Chondrocyte (in vitro differentiated cells): ENCODE results near the gene RASL10A. TPM values are rescaled to one million over a fixed set of nuclear protein-coding genes. Genes with fewer than 3 reads are reported as not detected.
"Not testable (repeated sequence)": the region's sequence is repeated elsewhere in the genome, so short reads cannot be mapped to it uniquely, and the experiment has no call there.

Experiments
- DNase-seq: peaks from one replicate; pipeline ENCODE4 v3.0.0; 2021; ENCODE audit warnings: mixed read lengths, low spot score
- H3K27ac Mint-ChIP-seq: one replicate; pipeline ENCODE4 v1.8.0; 2021; ENCODE audit warnings: mild to moderate bottlenecking, moderate library complexity, mixed read lengths; ENCODE audit not compliant: unreplicated experiment
- H3K27me3 Mint-ChIP-seq: 2 replicates; pipeline ENCODE4 v1.8.0; 2021; ENCODE audit warnings: low read depth, mixed read lengths
- H3K36me3 Mint-ChIP-seq: 2 replicates; pipeline ENCODE4 v1.8.0; 2021; ENCODE audit warnings: low read depth, mixed read lengths
- H3K4me1 Mint-ChIP-seq: 2 replicates; pipeline ENCODE4 v1.8.0; 2021; ENCODE audit warnings: low read depth, mild to moderate bottlenecking, mixed read lengths
- H3K4me3 Mint-ChIP-seq: one replicate; pipeline ENCODE4 v1.8.0; 2021; ENCODE audit warnings: mild to moderate bottlenecking, moderate library complexity, mixed read lengths; ENCODE audit not compliant: unreplicated experiment
- H3K9me3 Mint-ChIP-seq: 2 replicates; pipeline ENCODE4 v1.8.0; 2021; ENCODE audit warnings: low read depth, mixed read lengths
- CTCF ChIP-seq: fragments of 200-600 bp; sonication (generic); IDR thresholded peaks from 2 replicates; pipeline ENCODE4 v1.5.0; 2021; ENCODE audit warnings: antibody characterized with exemption, mild to moderate bottlenecking, moderate library complexity
- total RNA-seq: library from RNA; stranded (reverse); gene quantifications from 3 replicates; pipeline ENCODE4 v1.2.1, GENCODE V29; 2021

RASL10A gene
- total RNA-seq, 1 donor from 2014 or later, result 0.27 TPM

GRCh38 chr22:29346659-29347058 is 31.2 kb upstream of the RASL10A start:
- no peaks in the 10 kb centered on the region for H3K9me3 Mint-ChIP-seq
- DNase-seq, result no peak
- no peak overlapping the region for H3K27ac Mint-ChIP-seq
- H3K36me3 Mint-ChIP-seq, result peaks cover 26% of the 10 kb centered on the region
- H3K27me3 Mint-ChIP-seq, result no peaks in the 10 kb centered on the region
- no peak overlapping the region for H3K4me3 Mint-ChIP-seq
- H3K4me1 Mint-ChIP-seq, result peaks cover 23% of the 10 kb centered on the region
- TF ChIP-seq CTCF, result no peak

- Mint-ChIP-seq H3K27me3 (no peaks in the 10 kb centered on the region), H3K4me1 (peaks cover 23% of the 10 kb centered on the region), H3K36me3 (peaks cover 25% of the 10 kb centered on the region), H3K4me3 (no peak overlapping the region), H3K27ac (no peak overlapping the region), H3K9me3 (no peaks in the 10 kb centered on the region)
- TF ChIP-seq CTCF, result no peak
- no peak for DNase-seq
Observed at GRCh38 chr22:29345932-29346331, 30.4 kb upstream of the RASL10A start.

GRCh38 chr22:29344889-29345288 is 29.4 kb upstream of the RASL10A start:
- Mint-ChIP-seq H3K36me3 (peaks cover 21% of the 10 kb centered on the region), H3K4me1 (peaks cover 23% of the 10 kb centered on the region)
- H3K4me3 Mint-ChIP-seq, H3K9me3 Mint-ChIP-seq, DNase-seq, H3K27ac Mint-ChIP-seq, H3K27me3 Mint-ChIP-seq: not testable (repeated sequence)

- Mint-ChIP-seq H3K9me3 (no peaks in the 10 kb centered on the region), H3K4me1 (peaks cover 23% of the 10 kb centered on the region), H3K27me3 (no peaks in the 10 kb centered on the region), H3K36me3 (peaks cover 21% of the 10 kb centered on the region), H3K4me3 (no peak overlapping the region), H3K27ac (peak overlapping the region; percentile 84)
- no peak for DNase-seq
- no peak for TF ChIP-seq CTCF
Observed at GRCh38 chr22:29344137-29344536, 28.6 kb upstream of the RASL10A start.

GRCh38 chr22:29343313-29343805 is 27.9 kb upstream of the RASL10A start:
- Mint-ChIP-seq H3K36me3 (peaks cover 23% of the 10 kb centered on the region), H3K4me1 (peaks cover 23% of the 10 kb centered on the region), H3K4me3 (no peak overlapping the region), H3K27me3 (no peaks in the 10 kb centered on the region), H3K27ac (peak overlapping the region; percentile 84), H3K9me3 (no peaks in the 10 kb centered on the region)
- no peak for TF ChIP-seq CTCF
- DNase-seq, result no peak

GRCh38 chr22:29342577-29343312 is 27.2 kb upstream of the RASL10A start:
- H3K27me3 Mint-ChIP-seq, result no peaks in the 10 kb centered on the region
- peaks cover 23% of the 10 kb centered on the region for H3K4me1 Mint-ChIP-seq
- H3K36me3 Mint-ChIP-seq, result peaks cover 29% of the 10 kb centered on the region
- H3K4me3 Mint-ChIP-seq, result no peak overlapping the region
- no peak for TF ChIP-seq CTCF
- no peak overlapping the region for H3K27ac Mint-ChIP-seq
- no peak for DNase-seq
- no peaks in the 10 kb centered on the region for H3K9me3 Mint-ChIP-seq
